Measurements from ENCODE around the gene PLEKHG3. TPM values are rescaled to one million over a fixed set of nuclear protein-coding genes. Genes with fewer than 3 reads are reported as not detected.
A peak's percentile ranks its signal among the peaks of the same experiment; 100 is the strongest.

Gene PLEKHG3
- total and polyA plus RNA-seq, 10 of the 15 experiments (the other 5 are each of a cell fraction or from before 2014, with no cell fraction given): 0.03 to 0.73 (median 0.07) TPM; not detected in 5

- FAIRE-seq (no peak), DNase-seq (ENCODE audit: low read depth, low spot score) (no peak), ATAC-seq (no peak)
- H3K27me3 ChIP-seq (replicated peaks in 1 of 2; ENCODE audit: control insufficient read depth in 2 of 2, insufficient read depth in 2 of 2, low read length in 1 of 2): peaks cover 5 to 30% of the 10 kb centered on the region in 2 experiments; a peak in 3 of 4 replicates
- H4K20me1 ChIP-seq (ENCODE audit: control insufficient read depth, insufficient read depth): no peaks in the 10 kb centered on the region
- no peak overlapping the region for H3K9ac ChIP-seq (ENCODE audit: control insufficient read depth, insufficient read depth, low read length)
- in situ Hi-C loops (cut with MboI) (no loop called here), intact Hi-C loops (cut with micrococcal nuclease; ENCODE audit: unreplicated experiment) (no loop called here)
- TF ChIP-seq GATAD2B (conservative IDR thresholded peaks at IDR 0.05; ENCODE audit: low read depth) (0 out of 2 replicates have a peak, but pooled peaks have one; percentile 1), SUZ12 (IDR thresholded peaks at IDR 0.05; ENCODE audit: unreplicated experiment) (peak; percentile 36), POLR2A (IDR thresholded peaks at IDR 0.05; ENCODE audit: low read depth, low read length) (no peak), NKRF (conservative IDR thresholded peaks at IDR 0.05) (no peak)
- peak overlapping the region; percentile 38; the same call in 1 of the 2 replicates for H3K4me2 ChIP-seq (ENCODE audit: control insufficient read depth, insufficient read depth)
- H3K79me2 ChIP-seq (ENCODE audit: control insufficient read depth, insufficient read depth, low read length): no peaks in the 10 kb centered on the region
- BruUV-seq (replicated peaks): no TSS peak
- ChIA-PET RAD21 (ENCODE audit: unreplicated experiment) (no interaction called here), CTCF (interaction anchor here (0.6 kb wide), 1 partner anchor 27 kb away, joined by 3 read pairs; no protein-coding TSS in a partner anchor), SMC1A (ENCODE audit: uncharacterized antibody, unreplicated experiment) (interaction anchor here (1.4 kb wide), 1 partner anchor 30 kb away, joined by 3 read pairs; no protein-coding TSS in a partner anchor), POLR2A (interaction anchor here (1.6 kb wide), 1 partner anchor 18 kb away, joined by 3 read pairs; no protein-coding TSS in a partner anchor)
- H3K4me3 ChIP-seq: no peak overlapping the region
- peaks cover 5% of the 10 kb centered on the region; the same call in 1 of the 2 replicates for H3K4me1 ChIP-seq (ENCODE audit: control insufficient read depth, insufficient read depth, low read length)
- no peak overlapping the region for H3K27ac ChIP-seq (ENCODE audit: control insufficient read depth, insufficient read depth)
- no peaks in the 10 kb centered on the region for H3K9me3 ChIP-seq (replicated peaks; ENCODE audit: control insufficient read depth, insufficient read depth, low read length)
- no peak overlapping the region for H2AFZ ChIP-seq (ENCODE audit: control insufficient read depth, low read depth, low read length)
- H3K36me3 ChIP-seq (ENCODE audit: control insufficient read depth in 2 of 2, insufficient read depth in 2 of 2, low read length in 1 of 2): no peaks in the 10 kb centered on the region
- WGBS (ENCODE audit: insufficient coverage, insufficient replicate concordance, low lambda C conversion rate, missing lambda C conversion rate): 12% methylated on average over 51 of the region's 51 CpGs
Measured at GRCh38 chr14:64704743-64705380, 638 bp downstream of the PLEKHG3 start.
